Skeletal muscle cell (primary cell): ENCODE data around the gene CSDE1.

ENCODE experiments used
- DNase-seq: peaks from one replicate; pipeline ENCODE4 v3.0.0-alpha.2; 2010; ENCODE audit warnings: low read depth
- H3K4me3 ChIP-seq: 2 replicates; pipeline ENCODE4 v1.5.1; 2011; ENCODE audit warnings: low read depth, mild to moderate bottlenecking, control low read depth, low read length, moderate library complexity

CSDE1 gene

GRCh38 chr1:114712977-114713376 lies 44.8 kb downstream of the CSDE1 start:
- H3K4me3 ChIP-seq = no peak overlapping the region
- DNase-seq = no peak

- H3K4me3 ChIP-seq = no peak overlapping the region
- no peak for DNase-seq
Measured at GRCh38 chr1:114710360-114710759, 47.4 kb downstream of the CSDE1 start.

GRCh38 chr1:114707604-114708003 lies 50.2 kb downstream of the CSDE1 start:
- no peak for DNase-seq
- no peak overlapping the region for H3K4me3 ChIP-seq

- no peak for DNase-seq
- no peak overlapping the region for H3K4me3 ChIP-seq
Measured at GRCh38 chr1:114703242-114703641, 54.5 kb downstream of the CSDE1 start.

GRCh38 chr1:114702737-114703136 lies 55.0 kb downstream of the CSDE1 start:
- no peak overlapping the region for H3K4me3 ChIP-seq
- DNase-seq = no peak

- no peak for DNase-seq
- H3K4me3 ChIP-seq = no peak overlapping the region
Measured at GRCh38 chr1:114701931-114702330, 55.9 kb downstream of the CSDE1 start.

- DNase-seq = no peak
- H3K4me3 ChIP-seq = no peak overlapping the region
Measured at GRCh38 chr1:114700036-114700600, 57.7 kb downstream of the CSDE1 start.

- no peak for DNase-seq
- no peak overlapping the region for H3K4me3 ChIP-seq
Measured at GRCh38 chr1:114696810-114697209, 61.0 kb downstream of the CSDE1 start.

- H3K4me3 ChIP-seq = no peak within 1 kb of the TSS
- peak; percentile 38 for DNase-seq
Measured at GRCh38 chr1:114695430-114696058, 62.2 kb downstream of the CSDE1 start, which contains the start of gene AMPD1. AMPD1 (minus strand) TSS chr1:114695546; CDS start chr1:114695471, 75 bp downstream.

GRCh38 chr1:114694540-114695310 lies 63.1 kb downstream of the CSDE1 start:
- no peak for DNase-seq
- H3K4me3 ChIP-seq = no peak overlapping the region

- no peak for DNase-seq
- no peak overlapping the region for H3K4me3 ChIP-seq
Measured at GRCh38 chr1:114692947-114693346, 64.8 kb downstream of the CSDE1 start.

- no peak overlapping the region for H3K4me3 ChIP-seq
- no peak for DNase-seq
Measured at GRCh38 chr1:114691061-114691460, 66.7 kb downstream of the CSDE1 start.

- DNase-seq = no peak
- no peak overlapping the region for H3K4me3 ChIP-seq
Measured at GRCh38 chr1:114690148-114690547, 67.6 kb downstream of the CSDE1 start.

GRCh38 chr1:114688526-114688925 lies 69.3 kb downstream of the CSDE1 start:
- no peak for DNase-seq

GRCh38 chr1:114685851-114686250 lies 71.9 kb downstream of the CSDE1 start:
- DNase-seq = no peak
- no peak overlapping the region for H3K4me3 ChIP-seq

More at GRCh38 chr1:114688526-114688925, 69.3 kb downstream of the CSDE1 start:
- H3K4me3 ChIP-seq = no peak overlapping the region

GRCh38 chr1:114677691-114678090 lies 80.1 kb downstream of the CSDE1 start:
- no peak for DNase-seq

GRCh38 chr1:114676115-114676514 lies 81.7 kb downstream of the CSDE1 start:
- DNase-seq = no peak
- H3K4me3 ChIP-seq = no peak overlapping the region

More at GRCh38 chr1:114677691-114678090, 80.1 kb downstream of the CSDE1 start:
- H3K4me3 ChIP-seq = no peak overlapping the region

- no peak overlapping the region for H3K4me3 ChIP-seq
- no peak for DNase-seq
Measured at GRCh38 chr1:114671939-114672275, 85.9 kb downstream of the CSDE1 start.

- DNase-seq = no peak
- no peak overlapping the region for H3K4me3 ChIP-seq
Measured at GRCh38 chr1:114671011-114671938, 86.5 kb downstream of the CSDE1 start.
